ENCODE data around the gene VMAC.
"Not testable (repeated sequence)": the region's sequence is repeated elsewhere in the genome, so short reads cannot be mapped to it uniquely, and the experiment has no call there.

VMAC gene

DNA sequence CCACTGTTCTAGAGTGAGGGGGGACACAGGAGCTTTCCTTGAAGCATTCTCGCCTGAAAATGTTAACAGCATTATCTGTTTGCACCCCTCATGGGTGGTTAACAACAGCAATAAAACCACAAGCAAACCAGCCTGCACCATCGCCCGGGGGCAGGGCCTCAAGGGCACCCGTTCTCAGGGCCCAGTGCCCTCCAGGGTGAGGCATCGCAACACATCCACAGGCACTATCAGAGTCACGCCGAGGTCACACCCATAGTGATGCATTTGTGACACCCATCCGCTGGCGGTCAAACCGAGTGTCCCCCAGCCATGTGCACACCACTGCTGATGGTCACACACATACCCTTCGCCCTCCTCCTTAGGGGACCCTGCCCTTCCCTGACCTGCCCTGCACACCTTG, 38.9 kb upstream of the VMAC start:
- DNase-seq (ENCODE audit: low read depth) = no peak
- H3K4me3 ChIP-seq (replicated peaks; ENCODE audit: low read depth, low read length) = no peak overlapping the region
- TF ChIP-seq, protein P1, sequence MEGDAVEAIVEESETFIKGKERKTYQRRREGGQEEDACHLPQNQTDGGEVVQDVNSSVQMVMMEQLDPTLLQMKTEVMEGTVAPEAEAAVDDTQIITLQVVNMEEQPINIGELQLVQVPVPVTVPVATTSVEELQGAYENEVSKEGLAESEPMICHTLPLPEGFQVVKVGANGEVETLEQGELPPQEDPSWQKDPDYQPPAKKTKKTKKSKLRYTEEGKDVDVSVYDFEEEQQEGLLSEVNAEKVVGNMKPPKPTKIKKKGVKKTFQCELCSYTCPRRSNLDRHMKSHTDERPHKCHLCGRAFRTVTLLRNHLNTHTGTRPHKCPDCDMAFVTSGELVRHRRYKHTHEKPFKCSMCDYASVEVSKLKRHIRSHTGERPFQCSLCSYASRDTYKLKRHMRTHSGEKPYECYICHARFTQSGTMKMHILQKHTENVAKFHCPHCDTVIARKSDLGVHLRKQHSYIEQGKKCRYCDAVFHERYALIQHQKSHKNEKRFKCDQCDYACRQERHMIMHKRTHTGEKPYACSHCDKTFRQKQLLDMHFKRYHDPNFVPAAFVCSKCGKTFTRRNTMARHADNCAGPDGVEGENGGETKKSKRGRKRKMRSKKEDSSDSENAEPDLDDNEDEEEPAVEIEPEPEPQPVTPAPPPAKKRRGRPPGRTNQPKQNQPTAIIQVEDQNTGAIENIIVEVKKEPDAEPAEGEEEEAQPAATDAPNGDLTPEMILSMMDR (IDR thresholded peaks at IDR 0.05; ENCODE audit: low read length, missing control alignments) = no peak

DNA sequence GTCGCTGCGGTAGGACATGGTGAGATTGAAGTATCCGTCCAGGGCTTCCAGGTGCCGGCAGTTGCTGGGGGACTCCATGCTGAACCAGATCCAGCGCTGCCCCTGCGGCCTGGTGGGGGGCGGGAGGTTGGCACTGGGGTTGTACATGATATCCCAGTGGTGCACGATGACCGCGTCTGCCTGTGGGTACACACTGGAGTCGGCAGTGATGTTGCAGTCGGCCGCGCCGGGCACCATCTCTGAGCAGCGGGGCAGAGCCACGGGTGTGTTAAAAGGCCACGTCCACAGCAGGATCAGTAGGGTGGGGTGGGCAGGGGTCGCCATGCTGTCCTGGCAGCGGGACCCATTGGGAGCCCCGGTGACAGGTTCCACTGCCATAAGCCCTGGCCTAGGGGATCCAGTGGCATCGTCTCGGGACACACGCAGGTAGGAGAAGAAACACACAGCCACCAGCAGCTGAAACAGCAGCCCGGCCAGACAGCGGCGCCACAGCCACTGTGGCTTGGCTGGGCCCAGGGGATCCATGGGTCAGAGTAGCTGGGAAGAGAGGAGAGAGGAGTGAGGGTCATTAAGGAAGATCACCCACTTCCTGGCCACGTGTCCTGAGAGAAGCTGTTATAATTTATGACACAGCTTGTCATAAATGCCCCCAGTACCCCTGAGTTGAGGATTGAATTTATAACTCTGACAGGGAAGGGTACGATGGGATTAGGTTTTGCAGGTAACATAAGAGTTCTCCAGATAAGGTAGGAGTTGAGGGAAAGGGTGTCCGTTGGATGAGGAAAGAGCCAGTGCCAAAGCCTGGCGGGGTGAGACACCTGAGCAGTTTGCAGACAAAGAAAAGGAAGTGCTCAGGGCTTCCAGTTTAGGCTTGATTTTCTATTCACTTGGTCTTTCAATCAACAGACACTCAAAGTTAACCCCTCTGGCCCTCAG, 37.2 kb upstream of the VMAC start:
- H3K4me3 ChIP-seq (replicated peaks; ENCODE audit: low read depth, low read length) = no peak overlapping the region
- TF ChIP-seq, protein P1 (IDR thresholded peaks at IDR 0.05; ENCODE audit: low read length, missing control alignments) = no peak
- no peak for DNase-seq (ENCODE audit: low read depth)

DNA sequence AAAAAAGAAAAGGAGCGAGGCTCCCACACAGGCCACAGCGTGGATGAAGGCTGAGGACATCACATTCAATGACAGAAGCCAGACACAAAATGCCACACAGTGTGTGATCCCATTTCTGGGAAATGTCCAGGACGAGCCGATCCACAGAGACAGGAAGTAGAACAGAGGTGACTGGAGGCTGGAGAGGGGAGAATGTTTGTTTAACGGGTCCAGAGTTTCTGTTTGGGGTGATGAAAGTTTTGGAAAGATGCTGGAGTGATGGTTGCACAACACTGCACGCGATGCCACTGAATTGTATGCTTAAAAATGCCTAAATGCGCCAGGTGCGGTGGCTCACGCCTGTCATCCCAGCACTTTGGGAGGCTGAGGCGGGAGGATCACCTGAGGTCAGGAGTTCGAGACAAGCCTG, 33.7 kb upstream of the VMAC start:
- no peak for DNase-seq (ENCODE audit: low read depth)
- H3K4me3 ChIP-seq (replicated peaks; ENCODE audit: low read depth, low read length) = no peak overlapping the region
- TF ChIP-seq, protein P1 (IDR thresholded peaks at IDR 0.05; ENCODE audit: low read length, missing control alignments) = no peak

DNA sequence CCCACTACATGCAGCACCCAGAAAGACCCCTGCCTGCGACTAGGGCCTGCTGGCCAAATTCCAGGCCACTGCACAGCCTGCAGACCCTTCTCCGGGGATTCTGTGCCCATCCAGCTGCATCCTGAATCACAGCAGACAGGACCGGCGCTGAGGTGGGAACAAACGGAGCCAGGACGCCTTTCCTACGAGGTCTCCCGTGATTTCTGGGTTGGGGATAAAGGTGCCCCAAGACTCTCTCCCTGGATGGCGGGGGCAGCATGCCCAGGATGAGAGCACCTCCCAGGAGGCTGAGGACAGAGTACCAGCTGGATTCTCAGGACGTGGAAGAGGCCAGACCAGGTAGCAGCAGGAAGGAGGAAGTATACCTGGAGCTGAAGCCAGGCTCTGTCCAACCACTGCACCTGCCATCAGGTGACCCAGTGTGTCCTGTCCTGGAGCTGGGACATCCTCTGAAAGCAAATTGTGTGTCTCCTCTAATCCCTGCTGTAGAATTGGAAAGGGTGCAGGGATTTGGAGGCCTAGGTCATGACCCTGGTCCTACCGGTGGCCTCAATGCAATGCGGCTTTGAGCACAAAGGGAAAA, 31.0 kb upstream of the VMAC start:
- TF ChIP-seq, protein P1 (IDR thresholded peaks at IDR 0.05; ENCODE audit: low read length, missing control alignments) = no peak
- no peak overlapping the region for H3K4me3 ChIP-seq (replicated peaks; ENCODE audit: low read depth, low read length)
- DNase-seq (ENCODE audit: low read depth) = no peak

DNA sequence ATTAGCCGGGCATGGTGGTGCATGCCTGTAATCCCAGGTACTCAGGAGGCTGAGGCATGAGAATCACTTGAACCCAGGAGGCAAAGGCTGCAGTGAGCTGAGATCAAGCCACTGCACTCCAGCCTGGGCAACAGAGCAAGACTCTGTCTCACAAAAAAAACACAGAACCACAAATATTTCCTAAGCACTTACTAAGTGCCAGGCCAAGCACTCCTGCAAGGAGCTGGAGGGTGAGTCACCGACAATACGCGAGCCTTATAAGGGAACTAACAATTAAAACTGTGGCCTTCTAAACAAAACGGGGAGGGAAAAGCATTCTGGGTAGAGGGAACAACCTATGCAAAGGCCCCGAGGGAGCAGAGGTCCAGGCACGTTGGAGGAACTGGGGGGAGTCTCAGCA, 30.2 kb upstream of the VMAC start:
- H3K4me3 ChIP-seq (replicated peaks; ENCODE audit: low read depth, low read length) = not testable (repeated sequence)
- peak; percentile 40 for DNase-seq (ENCODE audit: low read depth)

DNA sequence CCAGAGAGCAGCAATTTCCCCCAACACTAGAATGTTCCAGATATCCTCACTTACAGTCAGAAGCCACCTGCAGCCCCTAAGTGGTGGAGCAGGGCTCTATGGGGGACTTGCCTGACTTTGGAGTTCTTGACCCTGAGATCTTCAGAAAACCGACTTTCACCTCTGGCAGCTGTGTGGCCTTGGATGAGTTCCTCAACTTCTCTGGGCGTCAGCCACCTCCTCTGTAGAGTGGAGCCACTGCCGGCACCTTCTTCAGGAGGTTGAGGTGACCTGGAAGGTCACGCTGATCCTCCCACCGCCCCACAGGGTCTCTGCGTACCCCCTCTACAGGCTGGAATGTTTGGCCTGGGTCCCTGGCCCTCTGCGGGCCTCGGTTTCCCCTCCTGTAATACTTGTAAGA, 27.2 kb upstream of the VMAC start:
- no peak for DNase-seq (ENCODE audit: low read depth)
- TF ChIP-seq, protein P1 (IDR thresholded peaks at IDR 0.05; ENCODE audit: low read length, missing control alignments) = no peak
- H3K4me3 ChIP-seq (replicated peaks; ENCODE audit: low read depth, low read length) = no peak overlapping the region

DNA sequence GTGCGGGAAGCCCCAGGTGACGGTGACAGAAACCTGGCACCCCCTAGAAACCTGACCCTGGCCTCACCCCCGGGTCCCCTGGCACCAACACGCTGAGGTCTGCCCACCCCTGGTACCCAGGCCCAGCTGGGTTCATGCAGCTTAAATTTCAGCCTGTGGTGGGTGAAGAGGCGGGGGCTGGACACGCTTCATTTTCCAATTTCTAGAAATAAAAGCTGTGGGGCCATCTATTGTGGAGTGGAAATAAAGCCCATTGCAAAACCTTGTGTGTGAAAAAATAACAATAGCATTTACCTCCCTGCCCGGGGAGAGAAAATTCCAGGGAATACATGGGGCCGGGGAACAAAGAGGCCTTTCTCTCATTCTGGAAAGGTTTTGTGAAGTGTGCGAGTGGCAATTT, 26.8 kb upstream of the VMAC start:
- TF ChIP-seq, protein P1 (IDR thresholded peaks at IDR 0.05; ENCODE audit: low read length, missing control alignments) = no peak
- no peak overlapping the region for H3K4me3 ChIP-seq (replicated peaks; ENCODE audit: low read depth, low read length)
- DNase-seq (ENCODE audit: low read depth) = no peak
